ENCODE results near the gene MAP4K4. TPM values are rescaled to one million over a fixed set of nuclear protein-coding genes. Genes with fewer than 3 reads are reported as not detected.

The MAP4K4 gene
- total RNA-seq, 1 experiment from 2014 or later: 132 TPM

DNA sequence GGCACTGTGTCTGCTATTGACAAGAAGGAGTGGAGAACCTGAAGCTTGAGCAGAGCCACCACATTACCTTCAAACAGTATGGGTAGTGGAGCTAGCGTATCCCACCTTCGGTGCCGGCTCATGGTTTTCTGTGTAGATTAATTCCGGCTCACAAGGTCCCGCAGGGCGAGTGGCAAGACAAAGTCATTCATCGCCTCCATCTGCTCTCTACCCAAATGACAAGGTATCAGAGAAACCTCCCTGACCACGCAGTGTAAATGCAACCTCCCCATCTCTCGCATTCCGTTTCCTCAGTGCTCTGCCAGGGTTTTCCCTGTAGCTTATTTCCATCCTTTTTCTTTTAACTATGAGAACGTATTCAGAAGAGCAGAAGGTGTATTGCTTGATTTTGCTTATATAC lies 79.8 kb downstream of the MAP4K4 start:
- no peak overlapping the region for H2BK15ac ChIP-seq (ENCODE audit: low read depth, low read length)
- H4K91ac ChIP-seq (ENCODE audit: insufficient read length, low read depth, low read length): no peak overlapping the region
- H3K27ac ChIP-seq (ENCODE audit: insufficient read length, low read depth, low read length): no peak overlapping the region
- no peaks in the 10 kb centered on the region for H3K23me2 ChIP-seq (ENCODE audit: insufficient read length, low read depth, low read length, poor library complexity, severe bottlenecking)
- no peak overlapping the region for H2BK12ac ChIP-seq (ENCODE audit: insufficient read length, low read depth, low read length)
- H3K79me1 ChIP-seq (ENCODE audit: insufficient read depth, low read depth, low read length, poor library complexity, severe bottlenecking): peaks cover 10% of the 10 kb centered on the region
- H3K18ac ChIP-seq (ENCODE audit: insufficient read length, low read depth, low read length): no peak overlapping the region
- TF ChIP-seq, protein P1, sequence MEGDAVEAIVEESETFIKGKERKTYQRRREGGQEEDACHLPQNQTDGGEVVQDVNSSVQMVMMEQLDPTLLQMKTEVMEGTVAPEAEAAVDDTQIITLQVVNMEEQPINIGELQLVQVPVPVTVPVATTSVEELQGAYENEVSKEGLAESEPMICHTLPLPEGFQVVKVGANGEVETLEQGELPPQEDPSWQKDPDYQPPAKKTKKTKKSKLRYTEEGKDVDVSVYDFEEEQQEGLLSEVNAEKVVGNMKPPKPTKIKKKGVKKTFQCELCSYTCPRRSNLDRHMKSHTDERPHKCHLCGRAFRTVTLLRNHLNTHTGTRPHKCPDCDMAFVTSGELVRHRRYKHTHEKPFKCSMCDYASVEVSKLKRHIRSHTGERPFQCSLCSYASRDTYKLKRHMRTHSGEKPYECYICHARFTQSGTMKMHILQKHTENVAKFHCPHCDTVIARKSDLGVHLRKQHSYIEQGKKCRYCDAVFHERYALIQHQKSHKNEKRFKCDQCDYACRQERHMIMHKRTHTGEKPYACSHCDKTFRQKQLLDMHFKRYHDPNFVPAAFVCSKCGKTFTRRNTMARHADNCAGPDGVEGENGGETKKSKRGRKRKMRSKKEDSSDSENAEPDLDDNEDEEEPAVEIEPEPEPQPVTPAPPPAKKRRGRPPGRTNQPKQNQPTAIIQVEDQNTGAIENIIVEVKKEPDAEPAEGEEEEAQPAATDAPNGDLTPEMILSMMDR (conservative IDR thresholded peaks at IDR 0.05): no peak
- H4K5ac ChIP-seq (ENCODE audit: insufficient read length, low read depth, low read length): no peak overlapping the region
- H2AK5ac ChIP-seq (ENCODE audit: insufficient read length, low read length): no peak overlapping the region
- H3K36me3 Mint-ChIP-seq (ENCODE audit: insufficient read depth in 1 of 3, low read depth in 3 of 3): no peaks in the 10 kb centered on the region
- no peak overlapping the region for H3K4ac ChIP-seq (ENCODE audit: low read depth, low read length)
- H3K9ac ChIP-seq (ENCODE audit: extremely low read depth, insufficient read length, low read length): no peak overlapping the region
- DNase-seq: no peak
- no peaks in the 10 kb centered on the region for H3K9me3 ChIP-seq (ENCODE audit: control insufficient read depth, low read depth, low read length)
- no peaks in the 10 kb centered on the region for H3K9me3 Mint-ChIP-seq
- H4K20me1 ChIP-seq (ENCODE audit: control insufficient read depth, insufficient read depth, insufficient read length): peaks cover 2% of the 10 kb centered on the region
- H3K27ac Mint-ChIP-seq: peak overlapping the region in 2 of 3 experiments; percentile 15 to 36; a peak in 1 of 7 replicates
- H3K23ac ChIP-seq (ENCODE audit: insufficient read length, low read depth, low read length): no peak overlapping the region
- peaks cover 49% of the 10 kb centered on the region; the same call in 1 of the 2 replicates for H3K79me2 ChIP-seq (ENCODE audit: insufficient read depth, low read length)
- no peak overlapping the region for H3K4me3 Mint-ChIP-seq
- no peak overlapping the region for H3K4me2 ChIP-seq (ENCODE audit: insufficient read depth, insufficient read length, low read length)
- H3K56ac ChIP-seq (ENCODE audit: insufficient read length, low read depth, low read length): no peak overlapping the region
- H3T11ph ChIP-seq (ENCODE audit: low read length): no peak overlapping the region
- H3K27me3 Mint-ChIP-seq (ENCODE audit: low read depth): no peaks in the 10 kb centered on the region
- no peaks in the 10 kb centered on the region for H3K27me3 ChIP-seq (ENCODE audit: insufficient read depth, low read length)
- H3K4me1 Mint-ChIP-seq: peaks cover 84 to 85% of the 10 kb centered on the region in 2 experiments
- H2BK20ac ChIP-seq (ENCODE audit: low read depth, low read length, poor library complexity, severe bottlenecking): no peak overlapping the region
- WGBS (ENCODE audit: extremely low coverage, insufficient read length, low lambda C conversion rate): no CpG with 5 or more reads among the region's 11 CpGs
- no peak overlapping the region for H4K8ac ChIP-seq (replicated peaks; ENCODE audit: insufficient read length, low read depth, low read length)
- H2AFZ ChIP-seq (ENCODE audit: low read length): no peak overlapping the region
- H2BK5ac ChIP-seq (ENCODE audit: insufficient read length, low read length): no peak overlapping the region
- H3K4me1 ChIP-seq (ENCODE audit: insufficient read depth, low read length): peaks cover 30% of the 10 kb centered on the region
- no peak overlapping the region for H3K14ac ChIP-seq (ENCODE audit: insufficient read depth, low read length)
- H2BK120ac ChIP-seq (ENCODE audit: low read depth, low read length, poor library complexity, severe bottlenecking): no peak overlapping the region

Measured in H9 (cell line).